ENCODE results near the gene LCOR. TPM values are rescaled to one million over a fixed set of nuclear protein-coding genes. Genes with fewer than 3 reads are reported as not detected.

LCOR gene
- total RNA-seq, 1 experiment from 2014 or later = 23.9 TPM

GRCh38 chr10:96828609-96829008 lies 3.5 kb upstream of the LCOR start:
- DNase-seq (ENCODE audit: low spot score) = no peak
- POLR2A ChIA-PET = no interaction called here
- no peak overlapping the region for H3K4me3 Mint-ChIP-seq
- no peaks in the 10 kb centered on the region for H3K9me3 Mint-ChIP-seq
- H3K36me3 Mint-ChIP-seq = no peaks in the 10 kb centered on the region
- H3K27me3 Mint-ChIP-seq (ENCODE audit: low read depth) = peaks cover 15% of the 10 kb centered on the region
- H3K27ac Mint-ChIP-seq = no peak overlapping the region
- H3K4me1 Mint-ChIP-seq = peaks cover 14% of the 10 kb centered on the region
- TF ChIP-seq NFE2L1 (CRISPR knock-in tag; IDR thresholded peaks at IDR 0.05) (no peak), ZNF425 (CRISPR knock-in tag; conservative IDR thresholded peaks at IDR 0.05) (no peak), ERG (CRISPR knock-in tag; IDR thresholded peaks at IDR 0.05) (no peak), SMAD4 (CRISPR knock-in tag; IDR thresholded peaks at IDR 0.05) (no peak), MLX (CRISPR knock-in tag; IDR thresholded peaks at IDR 0.05) (no peak), PREB (CRISPR knock-in tag; IDR thresholded peaks at IDR 0.05; ENCODE audit: borderline replicate concordance) (no peak), E2F5 (CRISPR knock-in tag; IDR thresholded peaks at IDR 0.05) (no peak), ETV6 (CRISPR knock-in tag; IDR thresholded peaks at IDR 0.05) (no peak), RORB (CRISPR knock-in tag; IDR thresholded peaks at IDR 0.05) (no peak), RELA (CRISPR knock-in tag; IDR thresholded peaks at IDR 0.05; ENCODE audit: borderline replicate concordance) (no peak), FOXJ3 (CRISPR knock-in tag; IDR thresholded peaks at IDR 0.05; ENCODE audit: borderline replicate concordance) (no peak)
- CTCF ChIA-PET = interaction anchor here (1.3 to 1.6 kb wide), 3 partner anchors 185 to 188 kb away, joined by 6 to 9 read pairs (median 7); no protein-coding TSS in a partner anchor
- no peak for ATAC-seq

GRCh38 chr10:96829029-96829773 lies 2.9 kb upstream of the LCOR start:
- H3K4me3 Mint-ChIP-seq = no peak overlapping the region
- CTCF ChIA-PET = interaction anchor here (0.6 to 1.6 kb wide), 3 partner anchors 98 to 188 kb away, joined by 3 to 9 read pairs (median 7); no protein-coding TSS in a partner anchor
- no peak for ATAC-seq
- TF ChIP-seq SMAD4 (CRISPR knock-in tag; IDR thresholded peaks at IDR 0.05) (no peak), NFYB (CRISPR knock-in tag; conservative IDR thresholded peaks at IDR 0.05; ENCODE audit: low read depth) (no peak), NFE2L1 (CRISPR knock-in tag; IDR thresholded peaks at IDR 0.05) (no peak), ATF6 (CRISPR knock-in tag; IDR thresholded peaks at IDR 0.05) (no peak), ZMAT4 (CRISPR knock-in tag; IDR thresholded peaks at IDR 0.05) (no peak), HMGXB4 (CRISPR knock-in tag; IDR thresholded peaks at IDR 0.05) (no peak), PRDM15 (CRISPR knock-in tag; IDR thresholded peaks at IDR 0.05) (no peak)

More at GRCh38 chr10:96829029-96829773, 2.9 kb upstream of the LCOR start:
- DNase-seq (ENCODE audit: low spot score) = no peak
- Mint-ChIP-seq H3K36me3 (no peaks in the 10 kb centered on the region), H3K9me3 (no peaks in the 10 kb centered on the region), H3K27ac (no peak overlapping the region), H3K27me3 (ENCODE audit: low read depth) (peaks cover 15% of the 10 kb centered on the region), H3K4me1 (peaks cover 20% of the 10 kb centered on the region)
- POLR2A ChIA-PET = no interaction called here
